HepG2 (cell line): Measurements from ENCODE around the gene SPATA46. TPM values are rescaled to one million over a fixed set of nuclear protein-coding genes. Genes with fewer than 3 reads are reported as not detected.

ENCODE experiments used
- ATAC-seq: fragments of 200-7000 bp; cut with Tn5 transposase; 3 replicates; pipeline ENCODE4 v1.9.1; 2020; ENCODE audit warnings: mild to moderate bottlenecking, moderate library complexity
- BruUV-seq: library from RNA; stranded (reverse); fragments of 400-500 nt; replicated peaks from 2 replicates; lab custom pipeline; 2021; lab: Mats Ljungman, UMichigan
- CTCF ChIA-PET: fragments of 300-600 bp; formaldehyde crosslinking; extraction: SDS; loops from one replicate; lab custom pipeline; 2021; ENCODE audit warnings: low total read pairs, inconsistent platforms, low intra/inter-chr PET ratio; lab: Yijun Ruan, JAX
- POLR2A ChIA-PET: fragments of 350-600 bp; sonication (Branson Sonifier 250); formaldehyde crosslinking; loops from one replicate; lab custom pipeline; 2020; ENCODE audit warnings: antibody characterized with exemption, inconsistent platforms; lab: Yijun Ruan, JAX
- DNase-seq: peaks from one replicate; pipeline ENCODE4 v3.0.0-alpha.2; 2015; ENCODE audit warnings: low spot score
- FAIRE-seq: peaks from 3 replicates; lab custom pipeline; 2011; peaks lifted over from hg19 to GRCh38; lab: Jason Lieb, UNC
- H2AFZ ChIP-seq: one replicate; pipeline ENCODE4 v1.6.1; 2011; ENCODE audit warnings: low read length, inconsistent platforms
- H3K27ac ChIP-seq: fragments of 300-600 bp; 3 replicates; pipeline ENCODE4 v1.8.0; 2011; ENCODE audit warnings: mixed run types, mild to moderate bottlenecking, mixed read lengths, low read length, inconsistent platforms; ENCODE audit not compliant: insufficient read depth; ENCODE audit errors: extremely low read length
- H3K27me3 ChIP-seq, 2 experiments: fragments of 200-600 bp in 1 of 2; 2 replicates in 1 of 2; 3 replicates in 1 of 2; pipeline versions ENCODE4 v1.6.0 to v1.8.0; 2011; ENCODE audit warnings: low read length in 2 of 2, mild to moderate bottlenecking in 2 of 2, moderate library complexity in 2 of 2, inconsistent platforms in 1 of 2; ENCODE audit not compliant: insufficient read depth in 2 of 2, control insufficient read depth in 1 of 2
- H3K36me3 ChIP-seq, 2 experiments: fragments of 200-600 bp in 1 of 2; replicated peaks in 1 of 2; 2 replicates in 1 of 2; 3 replicates in 1 of 2; pipeline versions ENCODE4 v1.5.1 to v1.8.0; 2011; ENCODE audit warnings: low read length in 2 of 2, inconsistent platforms in 1 of 2; ENCODE audit not compliant: insufficient read depth in 2 of 2, control insufficient read depth in 1 of 2
- H3K4me1 ChIP-seq: 2 replicates; pipeline ENCODE4 v1.5.1; 2012; ENCODE audit warnings: low read length, inconsistent platforms; ENCODE audit not compliant: insufficient read depth
- H3K4me2 ChIP-seq: 2 replicates; pipeline ENCODE4 v1.6.0; 2011; ENCODE audit warnings: low read depth, low read length, inconsistent platforms
- H3K4me3 ChIP-seq, 3 experiments: fragments of 200-600 bp in 1 of 3; sonication (generic), shearing (Covaris generic) in 1 of 3; replicated peaks in 1 of 3; 2 replicates each; pipeline ENCODE4 v1.5.1; 2011 to 2016; ENCODE audit warnings: low read length in 3 of 3, inconsistent platforms in 2 of 3, low read depth in 2 of 3, mild to moderate bottlenecking in 2 of 3, control low read depth in 1 of 3, mixed read lengths in 1 of 3; ENCODE audit not compliant: insufficient read depth in 1 of 3
- H3K79me2 ChIP-seq: one replicate; pipeline ENCODE4 v1.6.1; 2011; ENCODE audit warnings: low read length, inconsistent platforms; ENCODE audit not compliant: insufficient read depth
- H3K9ac ChIP-seq: 2 replicates; pipeline ENCODE4 v1.6.0; 2011; ENCODE audit warnings: mild to moderate bottlenecking, low read depth, low read length, inconsistent platforms; ENCODE audit not compliant: insufficient read depth
- H3K9me3 ChIP-seq: 2 replicates; pipeline ENCODE4 v1.5.1; 2012; ENCODE audit warnings: mild to moderate bottlenecking, low read length
- H4K20me1 ChIP-seq: 2 replicates; pipeline ENCODE4 v1.6.0; 2011; ENCODE audit warnings: inconsistent platforms, mild to moderate bottlenecking, low read length, moderate library complexity; ENCODE audit not compliant: insufficient read depth
- AHDC1 ChIP-seq: sonication (generic); formaldehyde crosslinking; IDR thresholded peaks from 2 replicates; pipeline ENCODE4 v1.5.1; 2020; ENCODE audit warnings: mild to moderate bottlenecking, missing genetic modification reagents, borderline replicate concordance
- ARNT ChIP-seq: fragments of 450-650 bp; IDR thresholded peaks from 2 replicates; pipeline ENCODE4 v1.6.1; 2017
- ATF6 ChIP-seq: sonication (generic); formaldehyde crosslinking; conservative IDR thresholded peaks from 2 replicates; pipeline ENCODE4 v1.4.0; 2020; ENCODE audit warnings: missing genetic modification reagents
- HMG20B ChIP-seq: conservative IDR thresholded peaks from 2 replicates; pipeline ENCODE4 v1.6.1; 2016; ENCODE audit warnings: missing genetic modification reagents, missing compliant biosample characterization
- MXD4 ChIP-seq: IDR thresholded peaks from 2 replicates; pipeline ENCODE4 v1.6.1; 2016; ENCODE audit warnings: mild to moderate bottlenecking, missing biosample characterization, missing genetic modification reagents
- SYNCRIP ChIP-seq: fragments of 200-400 bp; formaldehyde crosslinking; IDR thresholded peaks from 2 replicates; pipeline ENCODE4 v1.6.1; 2018; ENCODE audit warnings: mild to moderate bottlenecking, low read depth, low read length; ENCODE audit not compliant: insufficient read depth
- TAF1 ChIP-seq: sonication (generic); formaldehyde crosslinking; IDR thresholded peaks from 2 replicates; pipeline ENCODE4 v1.4.0; 2020; ENCODE audit warnings: missing genetic modification reagents
- TEAD3 ChIP-seq: optimal IDR thresholded peaks from 2 replicates; pipeline ENCODE3; 2016; ENCODE audit warnings: borderline replicate concordance
- TOE1 ChIP-seq: sonication (generic); formaldehyde crosslinking; IDR thresholded peaks from 2 replicates; pipeline ENCODE4 v1.4.0; 2020; ENCODE audit warnings: mild to moderate bottlenecking, missing genetic modification reagents
- ZNF383 ChIP-seq: sonication (generic); formaldehyde crosslinking; IDR thresholded peaks from 2 replicates; pipeline ENCODE4 v1.4.0; 2020; ENCODE audit warnings: missing genetic modification reagents, mild to moderate bottlenecking, borderline replicate concordance
- ZNF484 ChIP-seq: sonication (generic); formaldehyde crosslinking; IDR thresholded peaks from 2 replicates; pipeline ENCODE4 v1.5.1; 2020; ENCODE audit warnings: mild to moderate bottlenecking, low read depth, missing genetic modification reagents, borderline replicate concordance
- WGBS: methylation state at CpG from one replicate; pipeline ENCODE4 v1.1.6; 2017; ENCODE audit warnings: low lambda C conversion rate; 5-methylcytosine and 5-hydroxymethylcytosine counted together
- in situ Hi-C: cut with HindIII; loops from 2 replicates; pipeline ENCODE4 v1.10.0; 2017; ENCODE audit warnings: low pct_unique_long_range_greater_than_20kb; ENCODE audit not compliant: extremely low pct_ligation_motif_present
- intact Hi-C: fragments of 100-400 bp; cut with micrococcal nuclease; formaldehyde crosslinking; loops from one replicate; pipeline ENCODE4 v1.10.0; 2022; ENCODE audit not compliant: unreplicated experiment
- polyA plus RNA-seq, 8 experiments: library from polyadenylated mRNA; depleted of rRNA in 3 of 8; stranded (reverse) in 7 of 8; unstranded in 1 of 8; fragments of >200 nt; fragmentation: Illumina TruSeq in 4 of 8; extraction: Trizol in 4 of 8; gene quantifications; 2 replicates each; pipeline versions ENCODE4 v1.2.1 to v1.2.3, GENCODE V29; 2011 to 2016; ENCODE audit warnings: low read depth in 4 of 8, missing spikeins in 1 of 8, mixed read lengths in 1 of 8; ENCODE audit not compliant: insufficient read depth in 1 of 8
- total RNA-seq, 5 experiments: library from RNA; depleted of rRNA; stranded (reverse); fragments of >200 nt; fragmentation: Illumina TruSeq; extraction: Trizol; gene quantifications; 2 replicates each; pipeline ENCODE4 v1.2.3, GENCODE V29; 2016; ENCODE audit warnings: low read depth in 1 of 5
- TF ChIP-seq, protein P1 (sequence below): sonication (generic); formaldehyde crosslinking; IDR thresholded peaks from 2 replicates; pipeline ENCODE4 v1.5.1; 2020; ENCODE audit warnings: mild to moderate bottlenecking, missing genetic modification reagents

Gene SPATA46
- total and polyA plus RNA-seq, 2 of the 13 experiments (the other 11 are each of a cell fraction or from before 2014, with no cell fraction given): not detected

DNA sequence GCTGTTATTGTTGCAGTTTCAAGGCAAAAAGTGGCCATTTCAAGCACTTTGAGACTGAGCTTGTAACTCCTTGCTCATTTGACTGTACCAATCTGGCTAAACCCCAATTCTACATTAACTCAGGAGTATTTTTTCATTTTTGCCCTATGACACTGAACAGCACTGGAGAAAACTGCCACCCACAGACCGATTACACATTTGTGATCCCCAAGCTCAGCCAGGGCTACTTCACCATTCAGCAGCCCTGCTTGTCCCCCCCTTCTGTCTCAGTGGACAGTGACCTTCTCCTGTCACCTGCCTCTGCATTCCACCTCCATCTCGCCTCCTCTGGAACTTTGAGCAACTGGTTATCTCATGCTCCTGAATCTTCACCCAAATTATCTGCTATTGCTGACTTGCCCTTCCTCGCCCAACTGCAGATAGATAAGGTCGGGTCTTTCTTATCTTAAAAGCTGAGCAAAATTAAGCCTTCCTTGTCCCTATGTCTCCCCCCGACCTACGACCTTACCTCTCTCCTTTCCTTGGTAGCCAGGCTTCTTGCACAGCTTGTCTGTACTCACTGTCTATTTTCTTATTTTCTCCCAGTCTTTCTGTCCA is 25.3 kb downstream of the SPATA46 start:
- DNase-seq: no peak
- POLR2A ChIA-PET: no interaction called here
- 90% methylated on average over 6 of the region's 6 CpGs for WGBS
- Histone ChIP-seq H3K9me3 (no peaks in the 10 kb centered on the region), H3K4me2 (no peak overlapping the region), H3K4me3 (no peak overlapping the region), H3K36me3 (peaks cover 15 to 42% of the 10 kb centered on the region in 2 experiments; a peak in 4 of 5 replicates), H3K27ac (no peak overlapping the region), H3K27me3 (no peaks in the 10 kb centered on the region), H4K20me1 (no peaks in the 10 kb centered on the region), H3K4me1 (no peaks in the 10 kb centered on the region), H3K9ac (no peak overlapping the region), H2AFZ (no peak overlapping the region), H3K79me2 (no peaks in the 10 kb centered on the region)
- BruUV-seq: no TSS peak
- intact Hi-C loops (no loop called here), in situ Hi-C loops (no loop called here)
- CTCF ChIA-PET: no interaction called here
- ATAC-seq: no peak
- no peak for FAIRE-seq
- TF ChIP-seq ATF6 (CRISPR knock-in tag) (no peak), TEAD3 (CRISPR knock-in tag) (no peak), ZNF484 (CRISPR knock-in tag) (no peak), HMG20B (CRISPR knock-in tag) (no peak), ARNT (no peak), SYNCRIP (no peak), TAF1 (CRISPR knock-in tag) (no peak), TOE1 (no peak), MXD4 (CRISPR knock-in tag) (no peak), AHDC1 (no peak), ZNF383 (CRISPR knock-in tag) (no peak)
- TF ChIP-seq, protein P1, sequence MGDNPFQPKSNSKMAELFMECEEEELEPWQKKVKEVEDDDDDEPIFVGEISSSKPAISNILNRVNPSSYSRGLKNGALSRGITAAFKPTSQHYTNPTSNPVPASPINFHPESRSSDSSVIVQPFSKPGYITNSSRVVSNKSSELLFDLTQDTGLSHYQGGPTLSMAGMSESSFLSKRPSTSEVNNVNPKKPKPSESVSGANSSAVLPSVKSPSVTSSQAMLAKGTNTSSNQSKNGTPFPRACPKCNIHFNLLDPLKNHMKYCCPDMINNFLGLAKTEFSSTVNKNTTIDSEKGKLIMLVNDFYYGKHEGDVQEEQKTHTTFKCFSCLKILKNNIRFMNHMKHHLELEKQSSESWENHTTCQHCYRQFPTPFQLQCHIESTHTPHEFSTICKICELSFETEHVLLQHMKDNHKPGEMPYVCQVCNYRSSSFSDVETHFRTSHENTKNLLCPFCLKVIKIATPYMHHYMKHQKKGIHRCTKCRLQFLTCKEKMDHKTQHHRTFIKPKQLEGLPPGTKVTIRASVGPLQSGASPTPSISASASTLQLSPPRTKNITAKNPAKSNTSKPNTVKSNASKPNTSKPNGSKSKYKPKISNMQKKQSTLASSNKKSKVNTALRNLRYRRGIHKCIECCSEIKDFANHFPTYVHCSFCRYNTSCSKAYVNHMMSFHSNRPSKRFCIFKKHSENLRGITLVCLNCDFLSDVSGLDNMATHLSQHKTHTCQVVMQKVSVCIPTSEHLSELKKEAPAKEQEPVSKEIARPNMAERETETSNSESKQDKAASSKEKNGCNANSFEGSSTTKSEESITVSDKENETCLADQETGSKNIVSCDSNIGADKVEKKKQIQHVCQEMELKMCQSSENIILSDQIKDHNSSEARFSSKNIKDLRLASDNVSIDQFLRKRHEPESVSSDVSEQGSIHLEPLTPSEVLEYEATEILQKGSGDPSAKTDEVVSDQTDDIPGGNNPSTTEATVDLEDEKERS (CRISPR knock-in tag): no peak
